Measurements from ENCODE around the gene TLE7. TPM values are rescaled to one million over a fixed set of nuclear protein-coding genes. Genes with fewer than 3 reads are reported as not detected.

TLE7 gene
- total RNA-seq, 1 donor from 2014 or later = not detected

DNA sequence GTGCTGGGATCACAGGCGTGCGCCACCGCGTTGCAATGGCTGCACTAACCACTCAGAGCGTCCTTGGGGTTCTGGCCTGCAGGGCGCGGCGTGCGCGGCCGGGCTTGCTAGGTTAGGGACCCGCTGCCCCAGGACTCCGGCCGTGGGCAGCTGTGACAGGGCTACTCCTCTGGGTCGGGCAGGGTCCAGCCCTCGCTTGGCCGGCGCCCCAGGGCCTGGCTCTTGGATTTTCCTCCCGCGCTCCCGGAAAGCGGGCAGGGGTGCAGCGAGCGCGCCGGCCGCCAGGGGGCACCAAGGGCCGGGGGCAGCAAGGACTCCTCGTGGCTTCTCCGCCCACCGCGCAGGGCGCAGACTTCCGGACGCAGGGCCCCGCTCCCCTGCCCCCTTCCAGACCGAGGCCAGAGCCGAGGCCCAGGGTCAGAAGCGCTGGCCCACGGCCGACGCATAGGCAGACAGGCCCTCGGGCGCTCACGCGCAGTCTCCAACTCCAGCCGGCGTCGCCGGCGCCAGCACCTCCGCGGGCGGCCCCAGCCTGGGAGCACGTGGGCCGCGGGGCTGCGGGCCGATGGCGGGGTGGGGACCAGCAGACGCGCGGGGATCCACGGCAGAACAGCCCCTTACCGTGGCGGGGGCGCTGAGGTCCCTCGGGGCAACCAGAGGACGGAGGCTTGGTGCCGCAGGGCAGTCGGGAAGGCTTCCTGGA lies 355 bp downstream of the TLE7 start:
- Mint-ChIP-seq H3K4me3 (no peak overlapping the region), H3K9me3 (peaks cover 16% of the 10 kb centered on the region), H3K27ac (no peak overlapping the region), H3K4me1 (no peaks in the 10 kb centered on the region), H3K36me3 (ENCODE audit: low read depth) (peaks cover 6% of the 10 kb centered on the region), H3K27me3 (peaks cover 19% of the 10 kb centered on the region)
- ChIA-PET CTCF (interaction anchor here (1.2 kb wide), 1 partner anchor 169 kb away, joined by 5 read pairs; no protein-coding TSS in a partner anchor), POLR2A (no interaction called here)
- no peak for ATAC-seq (ENCODE audit: low read depth)
- no peak for DNase-seq
- TF ChIP-seq CTCF (IDR thresholded peaks at IDR 0.05) = no peak
- intact Hi-C loops (cut with micrococcal nuclease) = no loop called here

GRCh38 chr16:71440669-71441347 lies 1.0 kb downstream of the TLE7 start:
- no peak for TF ChIP-seq CTCF (IDR thresholded peaks at IDR 0.05)
- peaks cover 4% of the 10 kb centered on the region for H3K36me3 Mint-ChIP-seq (ENCODE audit: low read depth)
- H3K27ac Mint-ChIP-seq = no peak overlapping the region
- peaks cover 19% of the 10 kb centered on the region for H3K27me3 Mint-ChIP-seq
- DNase-seq (no peak), ATAC-seq (ENCODE audit: low read depth) (no peak)
- intact Hi-C loops (cut with micrococcal nuclease) = no loop called here
- H3K9me3 Mint-ChIP-seq = peaks cover 15% of the 10 kb centered on the region
- no peaks in the 10 kb centered on the region for H3K4me1 Mint-ChIP-seq
- ChIA-PET CTCF (interaction anchor here (0.7 kb wide), 1 partner anchor 84 kb away, joined by 4 read pairs; no protein-coding TSS in a partner anchor), POLR2A (no interaction called here)
- H3K4me3 Mint-ChIP-seq = no peak overlapping the region

- DNase-seq (no peak), ATAC-seq (ENCODE audit: low read depth) (no peak)
- TF ChIP-seq CTCF (IDR thresholded peaks at IDR 0.05) = no peak
- H3K36me3 Mint-ChIP-seq (ENCODE audit: low read depth) = no peaks in the 10 kb centered on the region
- H3K4me3 Mint-ChIP-seq = no peak overlapping the region
- no peaks in the 10 kb centered on the region for H3K4me1 Mint-ChIP-seq
- intact Hi-C loops (cut with micrococcal nuclease) = no loop called here
- POLR2A ChIA-PET = no interaction called here
- no peak overlapping the region for H3K27ac Mint-ChIP-seq
- CTCF ChIA-PET = interaction anchor here (0.8 kb wide), 1 partner anchor 172 kb away, joined by 3 read pairs; no protein-coding TSS in a partner anchor
- H3K9me3 Mint-ChIP-seq = peaks cover 7% of the 10 kb centered on the region
- H3K27me3 Mint-ChIP-seq = peaks cover 19% of the 10 kb centered on the region
These were observed 2.3 kb downstream of the TLE7 start for GRCh38 chr16:71439523-71439922.

DNA sequence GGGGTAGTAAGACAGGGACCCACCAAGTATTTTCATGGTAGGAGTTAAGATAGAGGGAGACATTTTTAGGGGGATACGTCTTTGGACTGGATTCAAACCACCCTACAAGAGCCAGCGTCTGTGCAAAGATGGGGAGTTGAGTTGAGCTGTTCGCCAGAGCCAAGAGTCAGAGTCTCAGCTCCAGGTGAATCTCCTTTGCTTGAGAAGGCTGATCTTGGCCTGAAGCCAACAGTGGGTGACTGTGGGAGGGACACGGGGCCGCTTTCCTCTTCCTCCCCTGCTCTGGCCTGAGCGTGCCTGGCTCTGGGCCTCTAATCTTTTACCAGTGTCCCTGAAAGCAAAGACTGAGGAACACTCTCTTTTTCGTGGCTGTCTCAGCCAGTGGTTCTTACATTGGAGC lies 5.4 kb downstream of the TLE7 start:
- H3K36me3 Mint-ChIP-seq (ENCODE audit: low read depth) = no peaks in the 10 kb centered on the region
- DNase-seq (no peak), ATAC-seq (ENCODE audit: low read depth) (no peak)
- no peaks in the 10 kb centered on the region for H3K9me3 Mint-ChIP-seq
- peaks cover 30% of the 10 kb centered on the region for H3K27me3 Mint-ChIP-seq
- H3K27ac Mint-ChIP-seq = no peak overlapping the region
- ChIA-PET POLR2A (no interaction called here), CTCF (no interaction called here)
- intact Hi-C loops (cut with micrococcal nuclease) = no loop called here
- H3K4me3 Mint-ChIP-seq = no peak overlapping the region
- no peak for TF ChIP-seq CTCF (IDR thresholded peaks at IDR 0.05)
- H3K4me1 Mint-ChIP-seq = no peaks in the 10 kb centered on the region

DNA sequence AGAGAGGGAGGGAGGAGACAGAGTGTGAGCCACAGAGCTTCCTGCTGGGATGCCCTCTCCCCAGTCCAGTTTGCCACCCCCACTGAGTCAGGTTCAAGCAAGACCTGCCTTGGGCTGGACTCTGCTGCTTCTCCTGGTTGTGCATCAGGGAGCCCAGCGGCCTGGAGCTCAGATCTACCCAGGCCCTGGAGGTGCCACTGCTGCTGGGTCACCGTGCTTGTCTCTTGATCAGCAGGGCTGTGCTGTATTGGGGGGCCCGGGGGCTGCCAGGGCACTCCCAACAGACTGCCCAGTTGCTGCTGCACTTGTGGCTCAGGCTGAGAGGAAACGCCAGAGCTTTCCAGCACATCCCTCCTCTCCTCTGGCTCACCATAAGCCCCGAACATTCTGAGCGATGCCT lies 8.9 kb downstream of the TLE7 start:
- Mint-ChIP-seq H3K27ac (no peak overlapping the region), H3K4me1 (no peaks in the 10 kb centered on the region), H3K36me3 (ENCODE audit: low read depth) (no peaks in the 10 kb centered on the region), H3K9me3 (peaks cover 7% of the 10 kb centered on the region), H3K27me3 (peaks cover 25% of the 10 kb centered on the region), H3K4me3 (no peak overlapping the region)
- ChIA-PET POLR2A (no interaction called here), CTCF (no interaction called here)
- no peak for ATAC-seq (ENCODE audit: low read depth)
- TF ChIP-seq CTCF (IDR thresholded peaks at IDR 0.05) = no peak
- intact Hi-C loops (cut with micrococcal nuclease) = no loop called here
- no peak for DNase-seq

Measured in activated B cell treated with CpG ODN at 0.5 μM for 24 hours (primary cell).